Fibroblast of villous mesenchyme (primary cell): ENCODE data around the gene CD276. TPM values are rescaled to one million over a fixed set of nuclear protein-coding genes. Genes with fewer than 3 reads are reported as not detected.

Experiments used
- DNase-seq: peaks from one replicate; pipeline ENCODE4 v3.0.0-alpha.2; 2010; ENCODE audit warnings: low read depth
- H3K4me3 ChIP-seq: 2 replicates; pipeline ENCODE4 v1.5.1; 2011; ENCODE audit warnings: low read depth, mild to moderate bottlenecking, low read length
- CTCF ChIP-seq: IDR thresholded peaks from 2 replicates; pipeline ENCODE4 v1.5.1; 2012; ENCODE audit warnings: low read depth, mild to moderate bottlenecking, low read length; ENCODE audit not compliant: insufficient read depth
- total RNA-seq: library from RNA; depleted of rRNA; stranded (reverse); fragments of >200 nt; gene quantifications from 2 replicates; pipeline ENCODE4 v1.2.3, GENCODE V29; 2012

CD276 gene
- total RNA-seq, 1 donor, result 81.2 TPM

- H3K4me3 ChIP-seq, result no peak overlapping the region
- peak; percentile 58 for TF ChIP-seq CTCF
- peak; percentile 91 for DNase-seq
These were observed 7.2 kb downstream of the CD276 start for GRCh38 chr15:73691396-73691795.

GRCh38 chr15:73694419-73694818, 10.2 kb downstream of the CD276 start:
- peak; percentile 56 for DNase-seq
- no peak for TF ChIP-seq CTCF
- H3K4me3 ChIP-seq, result no peak overlapping the region

GRCh38 chr15:73695773-73696640, 11.8 kb downstream of the CD276 start:
- TF ChIP-seq CTCF, result no peak
- H3K4me3 ChIP-seq, result no peak overlapping the region
- DNase-seq, result no peak

GRCh38 chr15:73696641-73697001, 12.4 kb downstream of the CD276 start:
- TF ChIP-seq CTCF, result no peak
- no peak overlapping the region for H3K4me3 ChIP-seq
- DNase-seq, result no peak

GRCh38 chr15:73697033-73697467, 12.9 kb downstream of the CD276 start:
- DNase-seq, result peak; percentile 98
- no peak overlapping the region for H3K4me3 ChIP-seq
- TF ChIP-seq CTCF, result no peak

- no peak overlapping the region for H3K4me3 ChIP-seq
- TF ChIP-seq CTCF, result no peak
- no peak for DNase-seq
These were observed 15.3 kb downstream of the CD276 start for GRCh38 chr15:73699249-73700040.
